ENCODE results near the gene CLEC14A. TPM values are rescaled to one million over a fixed set of nuclear protein-coding genes. Genes with fewer than 3 reads are reported as not detected.

Gene CLEC14A, protein sequence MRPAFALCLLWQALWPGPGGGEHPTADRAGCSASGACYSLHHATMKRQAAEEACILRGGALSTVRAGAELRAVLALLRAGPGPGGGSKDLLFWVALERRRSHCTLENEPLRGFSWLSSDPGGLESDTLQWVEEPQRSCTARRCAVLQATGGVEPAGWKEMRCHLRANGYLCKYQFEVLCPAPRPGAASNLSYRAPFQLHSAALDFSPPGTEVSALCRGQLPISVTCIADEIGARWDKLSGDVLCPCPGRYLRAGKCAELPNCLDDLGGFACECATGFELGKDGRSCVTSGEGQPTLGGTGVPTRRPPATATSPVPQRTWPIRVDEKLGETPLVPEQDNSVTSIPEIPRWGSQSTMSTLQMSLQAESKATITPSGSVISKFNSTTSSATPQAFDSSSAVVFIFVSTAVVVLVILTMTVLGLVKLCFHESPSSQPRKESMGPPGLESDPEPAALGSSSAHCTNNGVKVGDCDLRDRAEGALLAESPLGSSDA
- polyA plus RNA-seq (2012; ENCODE audit: insufficient read depth, insufficient read length) = not detected

DNA sequence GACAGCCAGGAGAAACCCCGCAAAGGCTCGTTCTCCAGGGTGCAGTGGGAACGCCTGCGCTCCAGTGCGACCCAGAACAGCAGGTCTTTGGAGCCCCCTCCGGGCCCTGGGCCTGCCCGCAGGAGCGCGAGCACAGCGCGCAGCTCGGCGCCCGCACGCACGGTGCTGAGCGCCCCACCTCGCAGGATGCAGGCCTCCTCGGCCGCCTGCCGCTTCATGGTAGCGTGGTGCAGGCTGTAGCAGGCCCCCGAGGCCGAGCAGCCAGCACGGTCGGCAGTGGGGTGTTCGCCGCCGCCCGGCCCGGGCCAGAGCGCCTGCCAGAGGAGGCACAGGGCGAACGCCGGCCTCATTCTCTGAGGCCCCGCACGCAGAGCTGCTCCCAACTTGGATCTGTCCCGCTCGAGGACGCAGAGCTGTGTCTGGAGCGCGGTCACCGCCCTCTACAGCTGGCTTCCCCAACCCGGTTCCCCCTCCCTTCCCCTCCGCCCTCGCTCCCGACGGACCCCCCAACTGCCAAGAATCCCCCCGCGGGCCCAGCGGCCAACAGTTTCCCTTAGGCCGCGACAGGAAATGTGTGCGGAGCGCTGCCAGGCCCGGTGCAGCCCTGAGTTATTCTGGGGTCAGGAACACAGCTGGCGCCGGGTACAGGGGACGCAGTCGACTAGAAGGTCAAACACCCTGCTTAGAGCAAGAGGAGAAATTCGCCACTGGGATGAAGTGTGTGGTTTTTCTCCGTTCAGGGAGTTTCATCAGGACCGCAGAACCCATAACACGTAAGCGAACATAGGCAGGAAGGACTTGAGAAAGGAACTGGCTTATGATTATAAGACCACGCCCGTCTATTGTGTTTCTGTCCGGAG is at the start of gene CLEC14A:
Gene CLEC14A, minus strand, starts transcription at position 421 of the 860 bp plus-strand sequence. Its CDS starts 71 bp downstream, at position 350.
- DNase-seq (ENCODE audit: low read depth, low spot score) = no peak

DNA sequence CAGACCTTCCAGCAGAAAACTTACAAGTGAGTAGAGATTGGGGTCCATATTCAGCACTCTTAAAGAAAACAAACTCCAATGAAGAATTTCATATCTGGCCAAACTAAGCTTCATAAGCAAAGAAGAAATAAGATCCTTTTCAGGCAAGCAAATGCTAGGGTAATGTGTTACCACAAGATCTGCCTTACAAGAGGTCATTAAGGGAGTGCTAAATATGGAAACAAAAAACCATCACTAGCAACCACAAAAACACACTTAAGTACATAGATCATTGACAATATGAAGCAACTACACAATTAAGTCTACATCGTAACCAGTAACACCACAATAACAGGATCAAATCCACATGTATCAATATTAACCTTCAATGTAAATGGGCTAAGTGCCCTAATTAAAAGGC is 47.1 kb upstream of the CLEC14A start:
- no peak overlapping the region for H3K4me3 ChIP-seq (ENCODE audit: low read length)
- DNase-seq (ENCODE audit: low read depth, low spot score) = no peak

More for the DNA sequence above, at the start of gene CLEC14A:
- no peak within 1 kb of the TSS for H3K4me3 ChIP-seq (ENCODE audit: low read length)

DNA sequence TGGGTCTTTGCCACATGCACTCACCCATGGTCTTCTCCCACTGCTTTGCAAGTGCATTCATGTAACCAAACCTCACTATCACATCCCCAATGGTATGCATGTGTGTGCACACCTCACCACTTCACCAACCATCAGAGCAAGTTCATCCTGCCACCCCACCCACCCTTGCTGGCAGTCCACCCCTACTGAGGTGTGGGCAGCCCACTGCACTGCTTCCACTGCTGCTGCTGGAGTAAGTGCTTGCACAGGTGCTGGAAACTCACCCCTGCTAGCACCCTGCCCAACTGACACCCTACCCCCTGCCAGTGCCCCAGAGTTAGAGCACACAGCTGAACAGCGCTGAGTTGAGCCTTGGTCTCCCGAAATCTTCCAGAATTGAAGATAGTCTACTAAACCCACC is 46.1 kb upstream of the CLEC14A start:
- DNase-seq (ENCODE audit: low read depth, low spot score) = no peak
- H3K4me3 ChIP-seq (ENCODE audit: low read length) = no peak overlapping the region

DNA sequence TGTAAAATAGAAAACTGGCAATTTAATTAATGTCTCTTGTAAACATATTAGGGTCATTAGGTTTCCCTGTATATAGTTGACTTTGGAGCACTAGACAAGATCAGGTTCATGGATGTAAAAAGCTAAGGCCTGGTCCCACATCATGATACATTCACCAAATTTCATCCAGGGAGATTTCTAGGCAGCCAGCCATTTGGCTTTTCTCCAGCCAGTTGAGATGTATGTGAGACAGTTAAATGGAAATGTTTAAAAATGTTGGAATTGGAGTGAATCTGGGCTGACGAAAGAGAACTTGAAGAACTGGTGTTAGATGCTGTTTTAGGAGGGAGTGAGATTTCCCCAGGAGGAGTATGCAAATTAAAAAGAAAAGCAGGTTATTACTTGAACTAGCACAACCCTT is 41.8 kb upstream of the CLEC14A start:
- no peak for DNase-seq (ENCODE audit: low read depth, low spot score)
- H3K4me3 ChIP-seq (ENCODE audit: low read length) = no peak overlapping the region

GRCh38 chr14:38291681-38292467 is 36.0 kb upstream of the CLEC14A start:
- no peak for DNase-seq (ENCODE audit: low read depth, low spot score)

DNA sequence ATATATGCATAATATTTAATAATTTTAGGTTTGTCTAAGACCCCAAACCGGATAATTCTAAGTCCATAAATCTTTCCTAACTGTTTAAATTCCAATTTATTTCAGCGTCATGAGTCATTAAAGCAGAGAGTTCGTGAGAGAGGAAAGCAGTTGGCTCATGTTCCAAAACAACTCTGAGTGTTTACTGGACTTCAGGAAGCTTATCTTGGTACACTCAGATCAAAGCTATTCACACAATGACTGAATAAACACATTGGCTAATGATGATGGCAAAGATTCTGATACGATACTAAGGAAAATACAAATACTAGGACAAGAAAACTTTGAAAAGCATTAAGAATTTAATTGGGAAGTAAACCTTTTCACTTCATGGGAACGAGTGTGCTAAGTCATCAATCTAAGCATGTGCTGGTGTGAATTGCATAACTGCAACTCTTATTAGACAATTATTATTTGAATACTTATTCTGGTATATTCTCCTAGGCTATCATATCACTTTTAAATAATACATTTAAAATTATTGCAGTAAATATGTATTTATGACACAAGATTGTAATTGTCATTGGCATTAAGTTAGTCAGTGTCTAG is 34.8 kb upstream of the CLEC14A start:
- DNase-seq (ENCODE audit: low read depth, low spot score) = no peak
- H3K4me3 ChIP-seq (ENCODE audit: low read length) = no peak overlapping the region

More at GRCh38 chr14:38291681-38292467, 36.0 kb upstream of the CLEC14A start:
- no peak overlapping the region for H3K4me3 ChIP-seq (ENCODE audit: low read length)

DNA sequence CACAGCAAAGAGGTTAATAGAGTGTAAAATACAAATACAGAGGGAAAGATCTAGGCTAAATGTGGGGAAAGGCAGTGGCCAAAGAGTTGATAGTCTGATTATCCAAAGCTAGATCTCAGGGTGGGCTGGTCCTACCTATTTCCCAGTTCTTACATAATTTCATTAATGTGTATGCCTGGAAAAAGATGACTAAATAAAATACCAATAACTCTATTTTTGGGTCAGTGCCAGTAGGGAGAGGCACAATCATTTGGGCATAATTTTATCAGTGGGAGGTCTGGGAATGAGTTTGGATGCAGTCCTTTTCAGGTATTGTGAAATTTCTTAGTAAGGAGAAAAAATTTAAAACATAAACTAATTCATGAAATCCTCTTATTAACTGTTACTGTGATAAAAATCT is 30.6 kb upstream of the CLEC14A start:
- no peak overlapping the region for H3K4me3 ChIP-seq (ENCODE audit: low read length)
- no peak for DNase-seq (ENCODE audit: low read depth, low spot score)

DNA sequence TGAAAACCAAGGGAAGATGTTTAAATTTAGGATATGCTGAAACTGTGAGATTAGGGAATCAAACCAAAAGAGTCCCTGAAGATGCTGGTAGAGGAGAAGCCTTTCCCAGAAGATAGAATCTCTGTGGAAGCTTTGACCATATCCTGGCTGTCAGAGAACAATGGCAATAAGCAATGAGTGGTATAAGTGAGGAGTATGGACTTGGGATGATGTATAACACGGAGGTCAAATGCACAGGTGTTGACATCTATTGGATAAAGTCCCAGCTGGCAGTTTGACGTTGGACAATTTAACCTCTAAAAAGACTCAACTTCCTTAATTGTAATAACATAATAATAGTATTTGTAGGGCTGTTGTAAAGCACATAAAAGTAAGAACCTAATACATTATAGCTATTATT is 30.1 kb upstream of the CLEC14A start:
- no peak for DNase-seq (ENCODE audit: low read depth, low spot score)
- H3K4me3 ChIP-seq (ENCODE audit: low read length) = no peak overlapping the region

DNA sequence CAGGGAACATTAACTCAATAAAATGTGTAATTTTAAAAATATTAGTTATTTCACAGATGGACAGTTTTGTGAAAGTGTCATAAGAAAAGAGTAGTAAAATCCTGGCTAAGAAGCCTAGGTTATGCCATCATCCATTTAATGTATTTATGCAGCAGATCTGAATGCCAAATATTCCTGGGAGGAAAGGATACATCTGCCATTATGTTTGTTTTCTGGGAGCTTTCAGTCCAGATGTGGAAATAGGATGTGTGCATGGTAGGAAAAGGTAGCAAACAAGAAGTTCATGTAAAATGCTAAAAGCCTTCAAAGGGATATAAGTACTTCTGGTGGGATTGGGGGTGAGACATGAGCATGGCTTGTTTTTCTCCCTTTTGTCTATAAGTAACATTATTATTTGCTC is 27.0 kb upstream of the CLEC14A start:
- DNase-seq (ENCODE audit: low read depth, low spot score) = no peak

DNA sequence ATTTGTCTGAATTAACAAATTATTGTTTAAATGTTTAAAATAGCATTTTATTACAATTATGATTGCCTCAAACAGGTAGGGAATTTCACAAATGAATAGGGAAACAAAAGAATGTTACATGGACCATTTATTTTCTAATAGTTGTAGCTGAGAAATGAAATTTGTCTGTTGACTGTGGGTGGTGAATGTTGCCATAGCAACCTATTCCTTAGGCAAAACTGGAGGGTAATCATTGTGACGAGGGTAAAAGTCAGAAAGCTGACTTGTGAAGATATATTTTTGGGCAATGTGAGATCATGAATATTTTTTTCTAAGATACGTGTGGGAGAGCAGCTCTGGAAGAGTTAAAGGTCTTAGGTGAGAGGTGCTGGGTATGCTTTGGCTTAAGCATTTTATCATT is 24.2 kb upstream of the CLEC14A start:
- DNase-seq (ENCODE audit: low read depth, low spot score) = no peak
- H3K4me3 ChIP-seq (ENCODE audit: low read length) = no peak overlapping the region

More for the DNA sequence above, 27.0 kb upstream of the CLEC14A start:
- H3K4me3 ChIP-seq (ENCODE audit: low read length) = no peak overlapping the region

- no peak overlapping the region for H3K4me3 ChIP-seq (ENCODE audit: low read length)
- DNase-seq (ENCODE audit: low read depth, low spot score) = no peak
These were observed 23.7 kb upstream of the CLEC14A start for GRCh38 chr14:38279572-38279971.

DNA sequence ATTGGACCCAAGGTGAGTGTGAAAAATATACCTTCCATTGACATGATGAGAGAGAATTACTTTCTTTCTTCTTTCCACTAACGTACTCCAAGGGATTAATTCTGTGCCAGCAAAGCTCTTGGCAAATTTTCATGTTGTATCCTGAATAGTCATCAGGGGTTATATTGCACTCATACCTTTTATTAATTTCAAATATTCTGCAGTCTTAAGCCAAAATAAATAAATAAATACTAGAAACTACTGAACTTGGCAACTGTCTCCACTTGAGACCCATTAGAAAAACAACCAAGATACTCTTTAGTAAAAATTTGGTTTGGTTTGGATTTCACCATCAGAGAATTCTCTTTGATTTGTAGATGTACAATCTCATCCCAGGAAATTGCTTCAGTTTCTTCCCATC is 22.1 kb upstream of the CLEC14A start:
- no peak for DNase-seq (ENCODE audit: low read depth, low spot score)
- no peak overlapping the region for H3K4me3 ChIP-seq (ENCODE audit: low read length)

DNA sequence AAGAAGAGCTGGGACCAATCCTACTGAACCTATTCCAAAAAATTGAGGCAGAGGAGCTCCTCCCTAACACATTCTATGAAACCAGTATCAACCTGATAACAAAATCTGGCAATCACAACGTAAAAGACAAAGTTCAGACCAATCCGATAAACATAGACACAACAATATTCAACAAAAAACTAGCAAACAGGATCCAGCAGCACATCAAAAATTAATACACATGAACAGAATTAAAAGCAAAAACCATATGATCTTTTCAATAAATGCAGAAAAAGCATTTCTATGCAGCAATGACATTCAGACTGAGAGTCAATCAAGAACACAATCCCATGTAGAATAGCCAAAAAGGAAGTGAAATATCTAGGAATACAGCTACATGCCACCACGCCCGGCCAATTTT is 7.0 kb upstream of the CLEC14A start:
- no peak overlapping the region for H3K4me3 ChIP-seq (ENCODE audit: low read length)
- DNase-seq (ENCODE audit: low read depth, low spot score) = no peak

DNA sequence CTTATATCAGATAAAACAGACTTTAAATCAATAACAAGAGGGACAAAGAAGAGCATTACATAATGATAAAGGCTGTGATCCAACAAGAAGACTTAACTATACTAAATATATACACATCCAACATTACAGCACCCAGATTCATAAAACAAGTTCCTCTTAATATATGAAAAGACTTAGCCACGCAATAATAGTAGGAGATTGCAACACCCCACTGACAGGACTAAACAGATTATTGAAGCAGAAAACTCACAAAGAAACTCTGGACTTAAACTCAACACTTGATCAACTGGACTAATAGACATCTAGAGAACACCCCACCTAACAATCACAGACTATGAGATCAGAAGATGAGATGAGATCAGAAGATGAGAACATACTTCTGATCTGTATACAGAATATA is 5.7 kb upstream of the CLEC14A start:
- H3K4me3 ChIP-seq (ENCODE audit: low read length) = no peak overlapping the region
- DNase-seq (ENCODE audit: low read depth, low spot score) = no peak

GRCh38 chr14:38257507-38257906 is 1.6 kb upstream of the CLEC14A start:
- H3K4me3 ChIP-seq (ENCODE audit: low read length) = no peak overlapping the region
- DNase-seq (ENCODE audit: low read depth, low spot score) = no peak

GRCh38 chr14:38256533-38256840 is 594 bp upstream of the CLEC14A start:
- H3K4me3 ChIP-seq (ENCODE audit: low read length) = no peak overlapping the region
- DNase-seq (ENCODE audit: low read depth, low spot score) = no peak

DNA sequence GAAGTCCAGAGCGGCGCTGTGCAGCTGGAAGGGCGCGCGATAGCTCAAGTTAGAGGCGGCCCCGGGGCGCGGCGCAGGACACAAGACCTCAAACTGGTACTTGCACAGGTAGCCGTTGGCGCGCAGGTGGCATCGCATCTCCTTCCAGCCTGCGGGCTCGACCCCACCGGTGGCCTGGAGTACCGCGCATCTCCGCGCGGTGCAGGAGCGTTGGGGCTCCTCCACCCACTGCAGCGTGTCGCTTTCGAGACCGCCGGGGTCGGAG is 553 bp downstream of the CLEC14A start:
- DNase-seq (ENCODE audit: low read depth, low spot score) = no peak
- no peak overlapping the region for H3K4me3 ChIP-seq (ENCODE audit: low read length)

DNA sequence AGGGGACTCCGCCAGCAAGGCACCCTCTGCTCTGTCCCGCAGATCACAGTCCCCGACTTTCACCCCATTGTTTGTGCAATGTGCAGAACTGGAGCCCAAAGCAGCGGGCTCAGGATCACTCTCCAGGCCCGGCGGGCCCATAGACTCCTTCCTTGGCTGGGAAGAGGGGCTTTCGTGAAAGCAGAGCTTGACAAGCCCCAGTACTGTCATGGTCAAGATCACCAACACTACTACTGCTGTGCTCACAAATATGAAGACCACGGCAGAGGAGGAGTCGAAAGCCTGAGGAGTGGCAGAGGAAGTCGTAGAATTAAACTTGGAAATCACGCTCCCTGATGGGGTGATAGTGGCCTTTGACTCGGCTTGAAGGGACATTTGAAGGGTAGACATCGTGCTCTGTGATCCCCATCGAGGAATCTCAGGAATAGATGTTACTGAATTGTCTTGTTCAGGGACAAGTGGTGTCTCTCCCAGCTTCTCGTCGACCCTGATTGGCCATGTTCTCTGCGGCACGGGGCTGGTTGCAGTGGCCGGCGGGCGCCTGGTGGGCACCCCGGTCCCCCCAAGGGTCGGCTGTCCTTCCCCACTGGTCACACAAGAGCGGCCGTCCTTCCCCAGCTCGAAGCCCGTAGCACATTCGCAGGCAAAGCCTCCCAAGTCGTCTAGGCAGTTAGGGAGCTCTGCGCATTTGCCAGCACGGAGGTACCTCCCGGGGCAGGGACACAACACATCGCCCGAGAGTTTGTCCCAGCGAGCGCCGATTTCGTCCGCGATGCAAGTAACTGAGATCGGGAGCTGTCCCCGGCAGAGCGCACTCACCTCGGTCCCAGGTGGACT is 1.1 kb downstream of the CLEC14A start:
- no peak for DNase-seq (ENCODE audit: low read depth, low spot score)
- H3K4me3 ChIP-seq (ENCODE audit: low read length) = no peak overlapping the region

DNA sequence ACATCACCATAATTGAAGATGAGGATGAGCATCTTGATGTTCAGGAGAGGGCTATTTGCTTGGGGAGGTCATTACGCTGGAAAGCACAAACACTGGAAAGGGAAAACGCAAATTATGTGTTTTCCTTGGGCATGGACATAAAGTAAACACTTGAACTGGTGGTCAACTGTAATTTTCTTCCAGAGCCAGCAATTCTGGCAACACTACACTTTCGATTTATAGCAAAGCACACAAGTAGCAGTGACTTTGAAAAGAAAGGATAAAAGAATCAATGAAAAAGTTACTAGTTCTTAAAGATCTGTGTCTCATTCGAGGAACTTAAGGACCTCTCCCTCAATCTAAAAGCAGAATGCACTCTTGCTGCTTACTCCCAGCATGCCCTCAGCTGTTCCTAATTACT is 2.2 kb downstream of the CLEC14A start:
- no peak for DNase-seq (ENCODE audit: low read depth, low spot score)
- H3K4me3 ChIP-seq (ENCODE audit: low read length) = no peak overlapping the region

All from Jurkat, Clone E6-1 (cell line).